GM10266 (cell line): ENCODE measurements around the gene SUN3.
A peak's percentile ranks its signal among the peaks of the same experiment; 100 is the strongest.
"Not testable (repeated sequence)": the region's sequence is repeated elsewhere in the genome, so short reads cannot be mapped to it uniquely, and the experiment has no call there.

Source experiments
- DNase-seq: peaks from one replicate; pipeline ENCODE4 v3.0.0; 2012; ENCODE audit errors: extremely low spot score
- CTCF ChIP-seq: IDR thresholded peaks from 2 replicates; pipeline ENCODE4 v1.5.1; 2012; ENCODE audit warnings: mild to moderate bottlenecking, low read depth; ENCODE audit not compliant: control insufficient read depth, insufficient read depth; ENCODE audit errors: missing control alignments

Gene SUN3

GRCh38 chr7:47945261-47946015 is 83.5 kb downstream of the SUN3 start:
- DNase-seq = peak; percentile 55
- peak; percentile 82 for TF ChIP-seq CTCF

- peak; percentile 13 for TF ChIP-seq CTCF
- DNase-seq = no peak
Observed at GRCh38 chr7:47944536-47945260, 84.2 kb downstream of the SUN3 start.

GRCh38 chr7:47943676-47944474 is 85.0 kb downstream of the SUN3 start:
- no peak for DNase-seq
- no peak for TF ChIP-seq CTCF

GRCh38 chr7:47942651-47943050 is 86.3 kb downstream of the SUN3 start:
- not testable (repeated sequence) for DNase-seq

- no peak for TF ChIP-seq CTCF
- no peak for DNase-seq
Observed at GRCh38 chr7:47942132-47942531, 86.8 kb downstream of the SUN3 start.

GRCh38 chr7:47941136-47941844 is 87.6 kb downstream of the SUN3 start:
- TF ChIP-seq CTCF = no peak
- no peak for DNase-seq
